ENCODE data around the gene UBE2D4. TPM values are rescaled to one million over a fixed set of nuclear protein-coding genes. Genes with fewer than 3 reads are reported as not detected.
"Not testable (repeated sequence)": the region's sequence is repeated elsewhere in the genome, so short reads cannot be mapped to it uniquely, and the experiment has no call there.

Gene UBE2D4
- total RNA-seq, 1 experiment from 2014 or later, result 2.4 TPM

GRCh38 chr7:43956027-43956426 is 29.8 kb downstream of the UBE2D4 start (continued):
- TF ChIP-seq GRHL2 (CRISPR knock-in tag; IDR thresholded peaks at IDR 0.05; ENCODE audit: insufficient replicate concordance, severe bottlenecking) (no peak), ZNF423 (CRISPR knock-in tag; IDR thresholded peaks at IDR 0.05) (no peak)

- H3K4me1 Mint-ChIP-seq, result no peaks in the 10 kb centered on the region
- no peak overlapping the region for H3K27ac Mint-ChIP-seq
- ChIA-PET POLR2A (no interaction called here), CTCF (no interaction called here)
- TF ChIP-seq NR3C1 (CRISPR knock-in tag; conservative IDR thresholded peaks at IDR 0.05; ENCODE audit: low read depth), result no peak
- TF ChIP-seq KAT7 (CRISPR knock-in tag; IDR thresholded peaks at IDR 0.05; ENCODE audit: borderline replicate concordance), result no peak
- TF ChIP-seq CTCF (IDR thresholded peaks at IDR 0.05), result no peak
- no peak for TF ChIP-seq SMAD3 (CRISPR knock-in tag; IDR thresholded peaks at IDR 0.05; ENCODE audit: borderline replicate concordance)
- TF ChIP-seq, protein P1, sequence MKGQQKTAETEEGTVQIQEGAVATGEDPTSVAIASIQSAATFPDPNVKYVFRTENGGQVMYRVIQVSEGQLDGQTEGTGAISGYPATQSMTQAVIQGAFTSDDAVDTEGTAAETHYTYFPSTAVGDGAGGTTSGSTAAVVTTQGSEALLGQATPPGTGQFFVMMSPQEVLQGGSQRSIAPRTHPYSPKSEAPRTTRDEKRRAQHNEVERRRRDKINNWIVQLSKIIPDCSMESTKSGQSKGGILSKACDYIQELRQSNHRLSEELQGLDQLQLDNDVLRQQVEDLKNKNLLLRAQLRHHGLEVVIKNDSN (CRISPR knock-in tag; IDR thresholded peaks at IDR 0.05), result no peak
- no peak for DNase-seq (ENCODE audit: low spot score)
- ATAC-seq, result no peak
- peaks cover 7% of the 10 kb centered on the region for H3K36me3 Mint-ChIP-seq
- no peak overlapping the region for H3K4me3 Mint-ChIP-seq
- H3K9me3 Mint-ChIP-seq, result peaks cover 17% of the 10 kb centered on the region
- no peaks in the 10 kb centered on the region for H3K27me3 Mint-ChIP-seq (ENCODE audit: low read depth)
Observed at GRCh38 chr7:43960933-43961332, 34.7 kb downstream of the UBE2D4 start.

DNA sequence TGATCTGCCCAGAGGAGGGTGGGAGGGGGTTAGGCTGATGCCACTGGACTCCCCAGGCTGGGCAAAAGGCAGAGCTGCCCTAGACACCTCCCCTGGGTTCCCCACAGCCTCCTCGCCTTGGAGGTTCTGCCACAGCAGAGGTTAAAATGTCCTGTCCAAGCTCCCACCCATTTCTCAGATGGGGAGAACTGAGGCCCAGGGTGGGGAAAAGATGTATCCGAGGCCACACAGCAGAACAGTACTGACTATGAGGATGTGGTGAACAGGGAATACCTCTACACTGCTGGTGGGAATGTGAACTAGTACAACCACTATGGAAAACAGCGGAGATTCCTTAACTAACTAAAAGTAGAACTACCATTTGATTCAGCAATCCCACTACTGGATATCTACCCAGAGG is 40.2 kb downstream of the UBE2D4 start:
- POLR2A ChIA-PET; ATAC-seq; H3K4me1 Mint-ChIP-seq; DNase-seq (ENCODE audit: low spot score); CTCF ChIA-PET; H3K4me3 Mint-ChIP-seq; H3K9me3 Mint-ChIP-seq; H3K36me3 Mint-ChIP-seq; H3K27me3 Mint-ChIP-seq (ENCODE audit: low read depth); H3K27ac Mint-ChIP-seq: not testable (repeated sequence)

DNA sequence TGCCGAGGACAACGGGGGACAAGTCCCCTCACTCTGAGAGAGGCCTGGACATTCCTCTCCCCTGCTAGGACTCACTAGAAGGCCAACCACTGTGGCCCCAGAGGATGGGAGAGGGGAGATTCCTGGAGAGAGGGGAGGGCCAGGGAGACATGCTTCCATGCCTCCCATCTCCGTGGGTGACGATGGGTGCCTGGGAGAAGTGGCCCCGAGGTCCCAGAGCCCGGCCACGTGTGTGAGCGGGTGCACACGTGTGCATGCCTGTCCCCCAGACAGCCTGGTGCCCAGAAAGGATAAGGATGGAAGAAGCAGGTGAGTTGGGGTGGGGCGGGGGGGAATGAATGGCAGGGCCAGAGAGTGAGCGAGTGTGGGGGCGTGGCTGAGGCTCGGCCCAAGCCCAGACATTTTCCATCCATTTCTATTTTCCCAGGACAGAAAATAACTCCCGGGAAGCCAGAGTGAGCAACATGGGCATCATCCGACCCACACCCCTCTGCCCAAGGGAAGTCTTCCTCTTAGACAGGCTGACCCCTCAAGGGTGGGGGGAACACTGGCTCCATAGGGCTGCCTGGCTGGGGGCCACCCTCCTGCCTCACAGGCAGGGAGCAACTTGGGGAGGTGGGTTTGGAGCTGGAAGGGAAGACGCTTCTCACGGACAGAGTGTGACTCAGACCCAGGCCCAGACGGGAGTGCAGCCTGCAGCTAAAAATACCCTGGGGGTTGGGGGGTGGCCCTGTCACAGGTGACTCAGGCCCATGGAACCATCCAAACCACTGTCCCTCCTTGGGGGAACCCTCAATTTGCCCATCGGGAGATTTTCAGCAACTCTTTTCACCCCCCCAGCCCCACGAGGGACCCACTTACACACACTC is 42.2 kb downstream of the UBE2D4 start:
- DNase-seq (ENCODE audit: low spot score); H3K4me3 Mint-ChIP-seq; H3K9me3 Mint-ChIP-seq; H3K36me3 Mint-ChIP-seq; H3K4me1 Mint-ChIP-seq; H3K27me3 Mint-ChIP-seq (ENCODE audit: low read depth); POLR2A ChIA-PET; H3K27ac Mint-ChIP-seq; CTCF ChIA-PET: not testable (repeated sequence)
- peak; percentile 38; the same call in 1 of the 2 replicates for ATAC-seq

- POLR2A ChIA-PET; H3K4me3 Mint-ChIP-seq; H3K36me3 Mint-ChIP-seq; H3K27ac Mint-ChIP-seq; H3K4me1 Mint-ChIP-seq; H3K27me3 Mint-ChIP-seq (ENCODE audit: low read depth); DNase-seq (ENCODE audit: low spot score); ATAC-seq; H3K9me3 Mint-ChIP-seq: not testable (repeated sequence)
- CTCF ChIA-PET, result interaction anchor here (0.6 kb wide), 1 partner anchor 9 kb away, joined by 4 read pairs; no protein-coding TSS in a partner anchor
Observed at GRCh38 chr7:43969586-43969985, 43.4 kb downstream of the UBE2D4 start.

- not testable (repeated sequence) for H3K36me3 Mint-ChIP-seq; H3K27me3 Mint-ChIP-seq (ENCODE audit: low read depth)
Observed at GRCh38 chr7:43970698-43971097, 44.5 kb downstream of the UBE2D4 start.

DNA sequence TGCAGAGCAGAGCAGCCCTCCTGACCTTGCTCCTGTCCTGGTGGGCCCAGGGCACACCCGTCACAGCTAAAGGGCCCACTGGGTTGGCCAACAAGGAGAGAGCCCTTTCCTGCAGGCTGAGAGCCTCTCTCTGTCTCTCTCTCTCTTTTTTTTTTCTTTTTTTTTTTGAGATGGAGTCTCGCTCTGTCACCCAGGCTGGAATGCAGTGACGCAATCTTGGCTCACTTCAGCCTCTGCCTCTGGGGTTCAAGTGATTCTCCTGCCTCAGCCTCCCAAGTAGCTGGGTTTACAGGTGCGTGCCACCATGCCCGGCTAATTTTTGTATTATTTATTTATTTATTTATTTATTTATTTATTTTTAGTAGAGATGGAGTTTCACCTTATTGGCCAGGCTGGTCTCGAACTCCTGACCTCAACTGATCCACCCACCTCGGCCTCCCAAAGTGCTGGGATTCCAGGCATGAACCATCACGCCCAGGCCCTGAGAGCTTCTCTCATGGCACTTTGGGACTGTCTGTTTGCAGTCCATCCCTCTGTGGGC is 47.9 kb downstream of the UBE2D4 start:
- H3K27me3 Mint-ChIP-seq (ENCODE audit: low read depth); H3K9me3 Mint-ChIP-seq; H3K4me3 Mint-ChIP-seq; DNase-seq (ENCODE audit: low spot score); POLR2A ChIA-PET; ATAC-seq; H3K36me3 Mint-ChIP-seq; H3K4me1 Mint-ChIP-seq; H3K27ac Mint-ChIP-seq: not testable (repeated sequence)
- CTCF ChIA-PET, result interaction anchor here (0.6 kb wide), 1 partner anchor 45 kb away, joined by 3 read pairs; no protein-coding TSS in a partner anchor

More at GRCh38 chr7:43970698-43971097, 44.5 kb downstream of the UBE2D4 start:
- POLR2A ChIA-PET; H3K4me1 Mint-ChIP-seq; ATAC-seq; H3K4me3 Mint-ChIP-seq; DNase-seq (ENCODE audit: low spot score); H3K27ac Mint-ChIP-seq; H3K9me3 Mint-ChIP-seq; CTCF ChIA-PET: not testable (repeated sequence)

DNA sequence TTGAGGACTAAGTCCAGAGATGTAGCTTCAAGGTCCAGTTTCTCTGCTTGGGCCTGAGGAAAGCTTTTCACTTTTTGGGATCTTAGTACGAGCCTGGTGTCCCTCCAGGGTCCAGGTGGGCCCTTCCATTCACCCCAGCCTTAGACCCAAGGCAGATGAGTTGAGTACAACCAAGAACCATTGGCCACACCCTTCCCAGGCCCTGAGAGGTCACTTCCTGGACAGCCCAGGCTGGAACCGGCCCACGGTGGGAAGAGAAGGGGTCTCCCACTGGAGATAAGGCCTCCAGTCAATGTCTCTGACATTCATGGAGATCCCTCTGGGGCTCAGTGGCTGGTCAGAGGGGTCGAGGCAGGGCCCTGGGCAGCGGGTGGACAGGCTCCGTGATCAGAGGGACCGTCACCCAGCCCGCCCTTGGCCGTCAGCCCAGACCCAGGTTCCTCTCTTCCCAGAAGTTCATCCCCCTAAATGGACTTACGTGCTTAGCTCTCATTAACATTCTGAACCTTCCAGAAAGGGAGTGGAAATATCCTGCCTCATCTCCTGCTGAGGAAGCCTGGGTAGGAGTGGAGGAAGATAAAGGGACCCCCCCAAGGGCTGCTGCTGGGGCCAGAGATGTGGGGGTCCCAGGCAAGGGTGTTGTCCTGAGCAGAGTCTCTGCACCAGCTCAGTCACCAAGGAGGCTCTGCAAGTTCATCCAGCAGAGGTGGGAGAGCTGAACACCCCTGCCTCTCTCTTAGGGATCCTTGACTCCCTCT is 48.7 kb downstream of the UBE2D4 start:
- DNase-seq (ENCODE audit: low spot score); H3K4me1 Mint-ChIP-seq; H3K9me3 Mint-ChIP-seq; H3K27me3 Mint-ChIP-seq (ENCODE audit: low read depth); ATAC-seq; H3K36me3 Mint-ChIP-seq; H3K27ac Mint-ChIP-seq; POLR2A ChIA-PET; H3K4me3 Mint-ChIP-seq: not testable (repeated sequence)
- CTCF ChIA-PET, result interaction anchor here (0.6 kb wide), 1 partner anchor 45 kb away, joined by 3 read pairs; no protein-coding TSS in a partner anchor
